ENCODE data around the gene GRAP2. TPM values are rescaled to one million over a fixed set of nuclear protein-coding genes. Genes with fewer than 3 reads are reported as not detected.

GRAP2 gene
- total and polyA plus RNA-seq, 2 experiments from 2014 or later: 0.42 TPM; not detected in 1

- TF ChIP-seq EZH2 (IDR thresholded peaks at IDR 0.05; ENCODE audit: low read depth, unreplicated experiment) (no peak), ZNF114 (CRISPR knock-in tag; IDR thresholded peaks at IDR 0.05) (no peak), NANOG (IDR thresholded peaks at IDR 0.05; ENCODE audit: borderline replicate concordance) (no peak)
- TF ChIP-seq, protein P1, sequence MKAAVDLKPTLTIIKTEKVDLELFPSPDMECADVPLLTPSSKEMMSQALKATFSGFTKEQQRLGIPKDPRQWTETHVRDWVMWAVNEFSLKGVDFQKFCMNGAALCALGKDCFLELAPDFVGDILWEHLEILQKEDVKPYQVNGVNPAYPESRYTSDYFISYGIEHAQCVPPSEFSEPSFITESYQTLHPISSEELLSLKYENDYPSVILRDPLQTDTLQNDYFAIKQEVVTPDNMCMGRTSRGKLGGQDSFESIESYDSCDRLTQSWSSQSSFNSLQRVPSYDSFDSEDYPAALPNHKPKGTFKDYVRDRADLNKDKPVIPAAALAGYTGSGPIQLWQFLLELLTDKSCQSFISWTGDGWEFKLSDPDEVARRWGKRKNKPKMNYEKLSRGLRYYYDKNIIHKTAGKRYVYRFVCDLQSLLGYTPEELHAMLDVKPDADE (IDR thresholded peaks at IDR 0.05): no peak
- TF ChIP-seq, protein P2, sequence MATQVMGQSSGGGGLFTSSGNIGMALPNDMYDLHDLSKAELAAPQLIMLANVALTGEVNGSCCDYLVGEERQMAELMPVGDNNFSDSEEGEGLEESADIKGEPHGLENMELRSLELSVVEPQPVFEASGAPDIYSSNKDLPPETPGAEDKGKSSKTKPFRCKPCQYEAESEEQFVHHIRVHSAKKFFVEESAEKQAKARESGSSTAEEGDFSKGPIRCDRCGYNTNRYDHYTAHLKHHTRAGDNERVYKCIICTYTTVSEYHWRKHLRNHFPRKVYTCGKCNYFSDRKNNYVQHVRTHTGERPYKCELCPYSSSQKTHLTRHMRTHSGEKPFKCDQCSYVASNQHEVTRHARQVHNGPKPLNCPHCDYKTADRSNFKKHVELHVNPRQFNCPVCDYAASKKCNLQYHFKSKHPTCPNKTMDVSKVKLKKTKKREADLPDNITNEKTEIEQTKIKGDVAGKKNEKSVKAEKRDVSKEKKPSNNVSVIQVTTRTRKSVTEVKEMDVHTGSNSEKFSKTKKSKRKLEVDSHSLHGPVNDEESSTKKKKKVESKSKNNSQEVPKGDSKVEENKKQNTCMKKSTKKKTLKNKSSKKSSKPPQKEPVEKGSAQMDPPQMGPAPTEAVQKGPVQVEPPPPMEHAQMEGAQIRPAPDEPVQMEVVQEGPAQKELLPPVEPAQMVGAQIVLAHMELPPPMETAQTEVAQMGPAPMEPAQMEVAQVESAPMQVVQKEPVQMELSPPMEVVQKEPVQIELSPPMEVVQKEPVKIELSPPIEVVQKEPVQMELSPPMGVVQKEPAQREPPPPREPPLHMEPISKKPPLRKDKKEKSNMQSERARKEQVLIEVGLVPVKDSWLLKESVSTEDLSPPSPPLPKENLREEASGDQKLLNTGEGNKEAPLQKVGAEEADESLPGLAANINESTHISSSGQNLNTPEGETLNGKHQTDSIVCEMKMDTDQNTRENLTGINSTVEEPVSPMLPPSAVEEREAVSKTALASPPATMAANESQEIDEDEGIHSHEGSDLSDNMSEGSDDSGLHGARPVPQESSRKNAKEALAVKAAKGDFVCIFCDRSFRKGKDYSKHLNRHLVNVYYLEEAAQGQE (IDR thresholded peaks at IDR 0.05; ENCODE audit: unreplicated experiment): no peak
Observed at GRCh38 chr22:39985383-39986035, 84.6 kb downstream of the GRAP2 start (continued).

- Histone ChIP-seq H4K20me1 (replicated peaks; ENCODE audit: insufficient read depth) (no peaks in the 10 kb centered on the region), H3K36me3 (ENCODE audit: insufficient read depth) (no peaks in the 10 kb centered on the region), H3K4me3 (no peak overlapping the region), H3F3A (replicated peaks; ENCODE audit: low read depth) (peaks cover 6% of the 10 kb centered on the region; the same call in 1 of the 2 replicates), H3K4me2 (no peak overlapping the region), H3K9me2 (ENCODE audit: insufficient read depth) (no peaks in the 10 kb centered on the region), H3K27ac (ENCODE audit: low read depth) (no peak overlapping the region), H3K27me3 (ENCODE audit: insufficient read depth) (peaks cover 10% of the 10 kb centered on the region), H2AFZ (no peak overlapping the region; the same call in 1 of the 2 replicates), H3K4me1 (ENCODE audit: insufficient read depth) (peaks cover 11% of the 10 kb centered on the region; the same call in 1 of the 2 replicates), H3K79me2 (replicated peaks; ENCODE audit: insufficient read depth) (no peaks in the 10 kb centered on the region)
- Mint-ChIP-seq H3K4me3 (no peak overlapping the region; the same call in 2 of the 3 replicates), H3K4me1 (peaks cover 11% of the 10 kb centered on the region), H3K9me3 (no peaks in the 10 kb centered on the region), H3K27ac (no peak overlapping the region), H3K36me3 (ENCODE audit: low read depth) (no peaks in the 10 kb centered on the region), H3K27me3 (ENCODE audit: insufficient read depth, low read depth, poor library complexity) (peaks cover 14% of the 10 kb centered on the region)
- ATAC-seq: peak; percentile 15; the same call in 1 of the 3 replicates
- DNase-seq (ENCODE audit: low spot score): no peak
- TF ChIP-seq EZH2phosphoT487 (IDR thresholded peaks at IDR 0.05; ENCODE audit: unreplicated experiment): no peak
- TF ChIP-seq, protein P1 (IDR thresholded peaks at IDR 0.05): no peak
- TF ChIP-seq NANOG (IDR thresholded peaks at IDR 0.05; ENCODE audit: borderline replicate concordance): no peak
- no peak for TF ChIP-seq ZNF462 (CRISPR knock-in tag; IDR thresholded peaks at IDR 0.05)
- TF ChIP-seq, protein P3, sequence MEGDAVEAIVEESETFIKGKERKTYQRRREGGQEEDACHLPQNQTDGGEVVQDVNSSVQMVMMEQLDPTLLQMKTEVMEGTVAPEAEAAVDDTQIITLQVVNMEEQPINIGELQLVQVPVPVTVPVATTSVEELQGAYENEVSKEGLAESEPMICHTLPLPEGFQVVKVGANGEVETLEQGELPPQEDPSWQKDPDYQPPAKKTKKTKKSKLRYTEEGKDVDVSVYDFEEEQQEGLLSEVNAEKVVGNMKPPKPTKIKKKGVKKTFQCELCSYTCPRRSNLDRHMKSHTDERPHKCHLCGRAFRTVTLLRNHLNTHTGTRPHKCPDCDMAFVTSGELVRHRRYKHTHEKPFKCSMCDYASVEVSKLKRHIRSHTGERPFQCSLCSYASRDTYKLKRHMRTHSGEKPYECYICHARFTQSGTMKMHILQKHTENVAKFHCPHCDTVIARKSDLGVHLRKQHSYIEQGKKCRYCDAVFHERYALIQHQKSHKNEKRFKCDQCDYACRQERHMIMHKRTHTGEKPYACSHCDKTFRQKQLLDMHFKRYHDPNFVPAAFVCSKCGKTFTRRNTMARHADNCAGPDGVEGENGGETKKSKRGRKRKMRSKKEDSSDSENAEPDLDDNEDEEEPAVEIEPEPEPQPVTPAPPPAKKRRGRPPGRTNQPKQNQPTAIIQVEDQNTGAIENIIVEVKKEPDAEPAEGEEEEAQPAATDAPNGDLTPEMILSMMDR (conservative IDR thresholded peaks at IDR 0.05; ENCODE audit: low read depth in 2 of 2): no peak
- no peak for TF ChIP-seq ZNF114 (CRISPR knock-in tag; IDR thresholded peaks at IDR 0.05)
Observed at GRCh38 chr22:39988386-39989114, 87.7 kb downstream of the GRAP2 start.
